GM12878 (cell line): ENCODE measurements around the gene DIABLO. TPM values are rescaled to one million over a fixed set of nuclear protein-coding genes. Genes with fewer than 3 reads are reported as not detected.
"Not testable (repeated sequence)": the region's sequence is repeated elsewhere in the genome, so short reads cannot be mapped to it uniquely, and the experiment has no call there.

Experiments used
- ATAC-seq: fragments of 200-7000 bp; cut with Tn5 transposase; 3 replicates; pipeline ENCODE4 v1.9.1; 2020; ENCODE audit warnings: mild to moderate bottlenecking, moderate library complexity
- BruUV-seq: library from RNA; stranded (reverse); fragments of 400-500 nt; replicated peaks from 2 replicates; lab custom pipeline; 2021; lab: Mats Ljungman, UMichigan
- CTCF ChIA-PET: fragments of 300-600 bp; sonication (Branson Sonifier 250); formaldehyde crosslinking; extraction: SDS; loops from one replicate; lab custom pipeline; 2021; ENCODE audit warnings: inconsistent platforms; lab: Yijun Ruan, JAX
- POLR2A ChIA-PET: fragments of 350-600 bp; formaldehyde crosslinking; extraction: SDS; loops from one replicate; lab custom pipeline; 2021; ENCODE audit warnings: inconsistent platforms; lab: Charles Lee
- RAD21 ChIA-PET: fragments of 300-600 bp; sonication (Branson Sonifier 250); formaldehyde crosslinking; loops from one replicate; lab custom pipeline; 2023; ENCODE audit warnings: antibody characterized with exemption; ENCODE audit not compliant: unreplicated experiment; lab: Charles Lee
- SMC1A ChIA-PET: fragments of 300-600 bp; sonication (Branson Sonifier 250); formaldehyde crosslinking; loops from one replicate; lab custom pipeline; 2023; ENCODE audit not compliant: unreplicated experiment, uncharacterized antibody; lab: Charles Lee
- DNase-seq: peaks from one replicate; pipeline ENCODE4 v3.0.0-alpha.2; 2011; ENCODE audit warnings: low read depth, low spot score
- FAIRE-seq: peaks from 3 replicates; lab custom pipeline; 2011; peaks lifted over from hg19 to GRCh38; lab: Jason Lieb, UNC
- H2AFZ ChIP-seq: 2 replicates; pipeline ENCODE4 v1.6.0; 2011; ENCODE audit warnings: low read depth, low read length, control low read depth; ENCODE audit not compliant: control insufficient read depth
- H3K27ac ChIP-seq: 2 replicates; pipeline ENCODE4 v1.5.1; 2011; ENCODE audit warnings: control low read depth; ENCODE audit not compliant: control insufficient read depth, insufficient read depth
- H3K27me3 ChIP-seq, 2 experiments: replicated peaks in 1 of 2; 2 replicates each; pipeline versions ENCODE4 v1.6.0 to v1.6.1; 2011; ENCODE audit warnings: low read length in 1 of 2; ENCODE audit not compliant: control insufficient read depth in 2 of 2, insufficient read depth in 2 of 2
- H3K36me3 ChIP-seq, 2 experiments: 2 replicates each; pipeline ENCODE4 v1.5.1; 2011; ENCODE audit warnings: low read length in 1 of 2; ENCODE audit not compliant: control insufficient read depth in 2 of 2, insufficient read depth in 2 of 2
- H3K4me1 ChIP-seq: 2 replicates; pipeline ENCODE4 v1.6.1; 2011; ENCODE audit warnings: mild to moderate bottlenecking, low read length, moderate library complexity, mixed read lengths; ENCODE audit not compliant: control insufficient read depth, insufficient read depth
- H3K4me2 ChIP-seq: 2 replicates; pipeline ENCODE4 v1.6.0; 2011; ENCODE audit warnings: control low read depth; ENCODE audit not compliant: control insufficient read depth, insufficient read depth
- H3K4me3 ChIP-seq: fragments of 200-600 bp; sonication (generic); 2 replicates; pipeline ENCODE4 v1.5.1; 2016
- H3K79me2 ChIP-seq: 2 replicates; pipeline ENCODE4 v1.6.0; 2011; ENCODE audit warnings: low read length; ENCODE audit not compliant: control insufficient read depth, insufficient read depth
- H3K9ac ChIP-seq: 2 replicates; pipeline ENCODE4 v1.8.0; 2011; ENCODE audit warnings: low read length, control low read depth, mixed read lengths; ENCODE audit not compliant: control insufficient read depth, insufficient read depth
- H3K9me3 ChIP-seq: replicated peaks from 3 replicates; pipeline ENCODE4 v1.5.1; 2011; ENCODE audit warnings: mild to moderate bottlenecking, low read length; ENCODE audit not compliant: control insufficient read depth, insufficient read depth
- H4K20me1 ChIP-seq: 2 replicates; pipeline ENCODE4 v1.6.0; 2011; ENCODE audit not compliant: control insufficient read depth, insufficient read depth
- BACH1 ChIP-seq: fragments of 450-650 bp; IDR thresholded peaks from 2 replicates; pipeline ENCODE4 v1.6.1; 2017; ENCODE audit warnings: mild to moderate bottlenecking, borderline replicate concordance
- BHLHE40 ChIP-seq, 2 experiments: fragments of 450-650 bp in 1 of 2; IDR thresholded peaks; 2 replicates each; pipeline ENCODE4 v1.6.1; 2011 to 2017; ENCODE audit warnings: low read depth in 2 of 2, borderline replicate concordance in 1 of 2, improper control_type of control experiment in 1 of 2, low read length in 1 of 2, mild to moderate bottlenecking in 1 of 2
- CBFB ChIP-seq: IDR thresholded peaks from 2 replicates; pipeline ENCODE4 v1.6.1; 2016; ENCODE audit warnings: antibody characterized with exemption, low read depth
- EGR1 ChIP-seq, 2 experiments: IDR thresholded peaks; 1 replicate in 1 of 2; 2 replicates in 1 of 2; pipeline ENCODE4 v1.6.1; 2011 to 2012; ENCODE audit warnings: low read depth in 2 of 2, low read length in 2 of 2, borderline replicate concordance in 1 of 2, mild to moderate bottlenecking in 1 of 2, moderate library complexity in 1 of 2
- EZH2 ChIP-seq: IDR thresholded peaks from 2 replicates; pipeline ENCODE4 v1.6.1; 2012; ENCODE audit warnings: low read depth, mild to moderate bottlenecking, control low read depth, inconsistent platforms, low read length, borderline replicate concordance; ENCODE audit not compliant: control insufficient read depth
- PAX5 ChIP-seq: IDR thresholded peaks from 2 replicates; pipeline ENCODE4 v1.6.1; 2011; ENCODE audit warnings: low read depth, low read length, borderline replicate concordance
- WGBS: methylation state at CpG from one replicate; pipeline ENCODE4 v1.1.6; 2016; ENCODE audit warnings: low lambda C conversion rate; ENCODE audit not compliant: insufficient replicate concordance, insufficient coverage; ENCODE audit errors: missing lambda C conversion rate; 5-methylcytosine and 5-hydroxymethylcytosine counted together
- in situ Hi-C: fragments of 300-500 bp; cut with MboI; formaldehyde crosslinking; loops from 9 replicates; pipeline ENCODE4 v1.14.3; 2018; ENCODE audit warnings: mixed read lengths
- intact Hi-C: fragments of 100-400 bp; cut with micrococcal nuclease; formaldehyde crosslinking; loops from one replicate; pipeline ENCODE4 v1.14.2; 2022; ENCODE audit not compliant: unreplicated experiment
- polyA plus RNA-seq, 11 experiments: library from polyadenylated mRNA; depleted of rRNA in 4 of 11; unstranded in 6 of 11; stranded (reverse) in 5 of 11; fragments of >200 nt; fragmentation: Nextera tagmentation in 4 of 11; fragmentation: Illumina TruSeq in 1 of 11; extraction: Ambion mirVana in 4 of 11; extraction: Trizol in 1 of 11; gene quantifications; 1 replicate in 1 of 11; 2 replicates in 10 of 11; pipeline versions ENCODE4 v1.2.1 to v1.2.3, GENCODE V29; 2011 to 2016; ENCODE audit warnings: inconsistent platforms in 2 of 11, missing spikeins in 2 of 11, low read depth in 1 of 11
- total RNA-seq, 4 experiments: library from RNA; depleted of rRNA in 3 of 4; stranded (reverse); fragments of >200 nt in 3 of 4; fragmentation: Illumina TruSeq in 1 of 4; extraction: Trizol in 1 of 4; gene quantifications; 2 replicates each; pipeline versions ENCODE4 v1.2.1 to v1.2.3, GENCODE V29; 2013 to 2021

The DIABLO gene
- total and polyA plus RNA-seq, 10 of the 15 experiments (the other 5 are each of a cell fraction or from before 2014, with no cell fraction given), result 18.3 to 69.9 (median 46.2) TPM

DNA sequence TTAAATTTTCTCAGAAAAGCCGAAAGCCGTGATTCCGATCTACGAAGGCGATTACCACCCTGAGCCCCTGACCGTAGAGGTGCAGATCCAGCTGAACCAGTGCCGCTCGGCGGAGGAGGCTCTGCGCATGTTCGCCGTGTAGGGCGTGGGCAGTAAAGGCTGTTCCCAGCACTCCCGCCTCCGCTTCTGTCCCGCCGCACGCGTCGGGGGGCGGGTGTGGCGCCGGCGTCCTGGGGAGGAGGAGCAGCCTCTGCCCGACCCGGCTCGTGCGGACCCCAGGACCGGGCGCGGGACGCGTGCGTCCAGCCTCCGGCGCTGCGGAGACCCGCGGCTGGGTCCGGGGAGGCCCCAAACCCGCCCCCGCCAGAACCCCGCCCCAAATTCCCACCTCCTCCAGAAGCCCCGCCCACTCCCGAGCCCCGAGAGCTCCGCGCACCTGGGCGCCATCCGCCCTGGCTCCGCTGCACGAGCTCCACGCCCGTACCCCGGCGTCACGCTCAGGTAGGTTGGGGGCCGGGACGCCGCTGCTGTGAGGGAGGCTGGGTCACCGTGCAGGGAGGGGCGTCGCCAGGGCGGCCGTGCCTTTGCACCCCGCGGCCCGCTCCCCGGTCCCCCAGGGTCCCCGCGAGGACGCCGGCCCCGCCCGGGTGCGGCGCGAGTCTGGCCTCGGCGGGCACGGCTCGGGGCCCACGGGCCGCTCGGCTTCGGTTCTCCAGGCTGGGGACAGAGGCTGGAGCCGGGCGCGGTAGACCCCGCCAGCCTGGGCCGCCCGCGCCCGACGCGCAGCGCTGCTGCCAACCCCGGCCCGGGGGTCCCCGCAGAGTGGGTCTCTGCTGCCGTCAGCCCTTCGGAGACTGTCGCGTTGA lies 22.3 kb downstream of the DIABLO start, which contains the start of gene B3GNT4:
TSS of gene B3GNT4 (plus strand) at position 409 of the 866 bp plus-strand sequence. CDS start 910 bp downstream, outside the sequence.
- CTCF ChIA-PET, result no interaction called here
- peak in 1 of 2 experiments; percentile 73; a peak in 2 of 3 replicates for TF ChIP-seq EGR1 (IDR thresholded peaks at IDR 0.05; ENCODE audit: borderline replicate concordance in 1 of 2, low read depth in 2 of 2, low read length in 2 of 2)
- TF ChIP-seq EZH2, result peak; percentile 49; the same call in 1 of the 2 replicates
- peak in 1 of 2 experiments; percentile 54; a peak in 2 of 4 replicates for TF ChIP-seq BHLHE40 (IDR thresholded peaks at IDR 0.05; ENCODE audit: borderline replicate concordance in 1 of 2, low read depth in 2 of 2, low read length in 1 of 2)
- peak; percentile 9; the same call in 1 of the 2 replicates for TF ChIP-seq BACH1
- no peak for TF ChIP-seq CBFB
- TF ChIP-seq PAX5, result peak; percentile 59; the same call in 1 of the 2 replicates
- TF ChIP-seq, all 136 proteins: peak for 5
- DNase-seq (no peak), ATAC-seq (peak; percentile 59), FAIRE-seq (no peak)
- SMC1A ChIA-PET, result interaction anchor here (0.6 kb wide), 1 partner anchor 21 kb away, joined by 3 read pairs; no protein-coding TSS in a partner anchor
- Histone ChIP-seq H2AFZ (peak within 1 kb of the TSS; percentile 73), H3K36me3 (peaks cover 6 to 11% of the 10 kb centered on the region in 2 experiments; a peak in 3 of 4 replicates), H3K9ac (no peak within 1 kb of the TSS), H3K27me3 (peaks cover 0 to 5% of the 10 kb centered on the region in 2 experiments; a peak in 3 of 4 replicates), H3K4me2 (peak within 1 kb of the TSS; percentile 79), H3K79me2 (no peaks in the 10 kb centered on the region), H4K20me1 (no peaks in the 10 kb centered on the region; the same call in 1 of the 2 replicates), H3K4me1 (no peaks in the 10 kb centered on the region), H3K9me3 (no peaks in the 10 kb centered on the region; the same call in 2 of the 3 replicates), H3K4me3 (peak within 1 kb of the TSS; percentile 41; the same call in 1 of the 2 replicates), H3K27ac (no peak within 1 kb of the TSS)
- intact Hi-C loops (no loop called here), in situ Hi-C loops (no loop called here)
- WGBS, result 7% methylated on average over 50 of the region's 104 CpGs
- POLR2A ChIA-PET, result no interaction called here
- no TSS peak for BruUV-seq
- RAD21 ChIA-PET, result interaction anchor here (0.6 kb wide), 1 partner anchor 14 kb away, joined by 3 read pairs; no protein-coding TSS in a partner anchor

DNA sequence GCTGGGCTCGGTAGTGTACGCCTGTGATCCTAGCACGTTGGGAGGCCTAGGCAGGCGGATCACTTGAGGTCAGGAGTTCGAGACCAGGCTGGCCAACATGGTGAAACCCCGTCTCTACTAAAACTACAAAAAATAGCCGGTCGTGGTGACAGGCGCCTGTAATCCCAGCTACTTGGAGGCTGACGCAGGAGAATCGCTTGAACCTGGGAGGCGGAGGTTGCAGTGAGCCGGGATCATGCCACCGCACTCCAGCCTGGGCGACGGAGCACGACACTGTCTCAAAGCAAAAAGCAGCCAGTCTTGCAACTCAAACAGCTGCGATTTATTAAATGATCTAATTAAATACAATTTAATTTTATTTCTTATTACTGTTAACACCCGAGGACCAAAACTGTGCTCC lies 23.0 kb downstream of the DIABLO start:
- intact Hi-C loops, H3K9ac ChIP-seq, in situ Hi-C loops, H3K27me3 ChIP-seq, H3K36me3 ChIP-seq, DNase-seq, CTCF ChIA-PET, H3K9me3 ChIP-seq, ATAC-seq, POLR2A ChIA-PET, H3K4me1 ChIP-seq, H3K79me2 ChIP-seq, H4K20me1 ChIP-seq, BruUV-seq, H3K4me3 ChIP-seq, H2AFZ ChIP-seq, H3K27ac ChIP-seq, RAD21 ChIA-PET, FAIRE-seq, SMC1A ChIA-PET: not testable (repeated sequence)
- H3K4me2 ChIP-seq, result peak overlapping the region; percentile 79
- 77% methylated on average over 19 of the region's 19 CpGs for WGBS
